CD14-positive monocyte (primary cell): Measurements from ENCODE around the gene ADSL. TPM values are rescaled to one million over a fixed set of nuclear protein-coding genes. Genes with fewer than 3 reads are reported as not detected.

Experiments used
- DNase-seq, 3 donors: peaks; one replicate each; pipeline ENCODE4 v3.0.0-alpha.2; 2011 to 2022
- H2AFZ ChIP-seq: 2 replicates; pipeline ENCODE4 v1.6.0; 2012; ENCODE audit warnings: mild to moderate bottlenecking, low read depth, low read length, inconsistent platforms; ENCODE audit not compliant: insufficient read depth, poor library complexity, severe bottlenecking
- H3K27ac ChIP-seq, 2 donors: 1 replicate in 1 of 2; 2 replicates in 1 of 2; pipeline ENCODE4 v1.5.1; 2012 to 2013; ENCODE audit warnings: low read length in 2 of 2, control low read depth in 1 of 2, inconsistent platforms in 1 of 2, low read depth in 1 of 2, mild to moderate bottlenecking in 1 of 2
- H3K27me3 ChIP-seq, 2 donors: one replicate each; pipeline versions ENCODE4 v1.6.0 to v1.6.1; 2011 to 2013; ENCODE audit warnings: low read length in 2 of 2; ENCODE audit not compliant: control insufficient read depth in 2 of 2, insufficient read depth in 2 of 2
- H3K36me3 ChIP-seq, 2 donors: replicated peaks in 1 of 2; 1 replicate in 1 of 2; 2 replicates in 1 of 2; pipeline versions ENCODE4 v1.5.1 to v1.6.1; 2012 to 2013; ENCODE audit warnings: low read length in 2 of 2, control low read depth in 1 of 2, inconsistent platforms in 1 of 2, mild to moderate bottlenecking in 1 of 2; ENCODE audit not compliant: insufficient read depth in 2 of 2, control insufficient read depth in 1 of 2
- H3K4me1 ChIP-seq, 2 donors: 1 replicate in 1 of 2; 2 replicates in 1 of 2; pipeline versions ENCODE4 v1.5.1 to v1.6.1; 2012 to 2013; ENCODE audit warnings: low read length in 2 of 2, control low read depth in 1 of 2, inconsistent platforms in 1 of 2, mild to moderate bottlenecking in 1 of 2, moderate library complexity in 1 of 2; ENCODE audit not compliant: insufficient read depth in 2 of 2, control insufficient read depth in 1 of 2
- H3K4me2 ChIP-seq: replicated peaks from 2 replicates; pipeline ENCODE3; 2012; ENCODE audit warnings: low read length, moderate library complexity, mild to moderate bottlenecking; ENCODE audit not compliant: poor library complexity, severe bottlenecking; ENCODE audit errors: extremely low read depth
- H3K4me3 ChIP-seq, 3 experiments: fragments of 200-600 bp in 1 of 3; sonication (generic) in 1 of 3; replicated peaks in 1 of 3; 1 replicate in 2 of 3; 2 replicates in 1 of 3; pipeline ENCODE4 v1.5.1; 2011 to 2013; ENCODE audit warnings: low read length in 3 of 3, mild to moderate bottlenecking in 3 of 3, control low read depth in 2 of 3, low read depth in 2 of 3, inconsistent platforms in 1 of 3, moderate library complexity in 1 of 3
- H3K79me2 ChIP-seq: 2 replicates; pipeline ENCODE4 v1.6.0; 2012; ENCODE audit warnings: mild to moderate bottlenecking, control low read depth, inconsistent platforms, low read length, moderate library complexity; ENCODE audit not compliant: insufficient read depth
- H3K9ac ChIP-seq: 2 replicates; pipeline ENCODE4 v1.6.0; 2017; ENCODE audit warnings: low read length, mild to moderate bottlenecking; ENCODE audit not compliant: insufficient read depth, poor library complexity, severe bottlenecking
- H3K9me3 ChIP-seq, 2 donors: replicated peaks in 1 of 2; 1 replicate in 1 of 2; 2 replicates in 1 of 2; pipeline versions ENCODE4 v1.5.1 to v1.6.1; 2012 to 2013; ENCODE audit warnings: low read length in 2 of 2, control low read depth in 1 of 2; ENCODE audit not compliant: control insufficient read depth in 1 of 2, insufficient read depth in 1 of 2
- H4K20me1 ChIP-seq: 2 replicates; pipeline ENCODE4 v1.6.0; 2012; ENCODE audit warnings: mild to moderate bottlenecking, low read length, control low read depth, moderate library complexity; ENCODE audit not compliant: insufficient read depth
- H3K27ac Mint-ChIP-seq, 7 donors: one replicate each; pipeline ENCODE4 v1.8.0; 2020; ENCODE audit warnings: mild to moderate bottlenecking in 7 of 7, mixed read lengths in 7 of 7, moderate library complexity in 6 of 7, inconsistent platforms in 2 of 7
- H3K27me3 Mint-ChIP-seq, 3 donors: one replicate each; pipeline ENCODE4 v1.8.0; 2021 to 2022; ENCODE audit warnings: low read depth in 3 of 3, mild to moderate bottlenecking in 3 of 3, mixed read lengths in 3 of 3, moderate library complexity in 3 of 3, inconsistent platforms in 1 of 3
- H3K36me3 Mint-ChIP-seq, 2 donors: one replicate each; pipeline ENCODE4 v1.8.0; 2020; ENCODE audit warnings: mixed read lengths in 2 of 2, inconsistent platforms in 1 of 2, mild to moderate bottlenecking in 1 of 2
- H3K4me1 Mint-ChIP-seq: one replicate; pipeline ENCODE4 v1.8.0; 2020; ENCODE audit warnings: mild to moderate bottlenecking, mixed read lengths
- H3K4me3 Mint-ChIP-seq, 2 donors: one replicate each; pipeline ENCODE4 v1.8.0; 2020; ENCODE audit warnings: mild to moderate bottlenecking in 2 of 2, mixed read lengths in 2 of 2, moderate library complexity in 1 of 2
- H3K9me3 Mint-ChIP-seq, 7 donors: one replicate each; pipeline ENCODE4 v1.8.0; 2020 to 2022; ENCODE audit warnings: mixed read lengths in 7 of 7, mild to moderate bottlenecking in 6 of 7, moderate library complexity in 6 of 7, inconsistent platforms in 2 of 7
- CTCF ChIP-seq: fragments of 200-600 bp; IDR thresholded peaks from one replicate; pipeline ENCODE4 v1.8.0; 2022; ENCODE audit warnings: antibody characterized with exemption, mild to moderate bottlenecking
- WGBS: methylation state at CpG from one replicate; pipeline ENCODE4 v1.1.5; 2013; ENCODE audit warnings: missing lambda C conversion rate; ENCODE audit not compliant: insufficient coverage; 5-methylcytosine and 5-hydroxymethylcytosine counted together
- intact Hi-C, 2 donors: fragments of 100-400 bp; cut with micrococcal nuclease; formaldehyde crosslinking; loops; one replicate each; pipeline versions ENCODE4 v1.15.0 to v1.15.1; 2023
- polyA plus RNA-seq, 3 donors: library from polyadenylated mRNA; depleted of rRNA in 1 of 3; unstranded in 2 of 3; stranded (reverse) in 1 of 3; fragments of 300-500 nt in 2 of 3; fragments of >200 nt in 1 of 3; fragmentation: Illumina TruSeq in 2 of 3; gene quantifications; 1 replicate in 2 of 3; 2 replicates in 1 of 3; pipeline ENCODE4 v1.2.3, GENCODE V29; 2012 to 2021

ADSL gene
- polyA plus RNA-seq, 3 donors: 56.7 to 82.3 (median 65.1) TPM

- peaks cover 51% of the 10 kb centered on the region for H4K20me1 ChIP-seq
- peak overlapping the region; percentile 43 to 70 for H3K27ac ChIP-seq
- H3K27me3 ChIP-seq: no peaks in the 10 kb centered on the region
- H3K9me3 ChIP-seq: no peaks in the 10 kb centered on the region
- H3K79me2 ChIP-seq: no peaks in the 10 kb centered on the region
- peak overlapping the region; percentile 18 for H3K4me2 ChIP-seq
- peaks cover 40 to 61% of the 10 kb centered on the region in 2 donors for H3K36me3 Mint-ChIP-seq
- peak overlapping the region; percentile 70 to 89 (median 87) for H3K27ac Mint-ChIP-seq
- DNase-seq: peak; percentile 66 to 71 (median 69)
- H3K4me3 Mint-ChIP-seq: peak overlapping the region; percentile 45 to 46
- H3K9me3 Mint-ChIP-seq: peaks cover 0 to 2% (median 0%) of the 10 kb centered on the region in 7 donors
- H3K27me3 Mint-ChIP-seq: peaks cover 0 to 4% (median 2%) of the 10 kb centered on the region in 3 donors
- peaks cover 9 to 48% of the 10 kb centered on the region in 2 donors for H3K36me3 ChIP-seq
- H3K4me3 ChIP-seq: no peak overlapping the region
- WGBS: 9% methylated on average over 10 of the region's 15 CpGs
- intact Hi-C loops: no loop called here
- no peak overlapping the region for H2AFZ ChIP-seq
- H3K4me1 ChIP-seq: peaks cover 16 to 23% of the 10 kb centered on the region in 2 donors
- peaks cover 43% of the 10 kb centered on the region for H3K4me1 Mint-ChIP-seq
- peak overlapping the region; percentile 19 for H3K9ac ChIP-seq
- TF ChIP-seq CTCF: no peak
Measured at GRCh38 chr22:40400159-40400558, 53.9 kb downstream of the ADSL start.

- H3K9ac ChIP-seq: no peak overlapping the region
- intact Hi-C loops: no loop called here
- 57% methylated on average over 4 of the region's 4 CpGs for WGBS
- Mint-ChIP-seq H3K9me3 (peaks cover 0 to 2% (median 0%) of the 10 kb centered on the region in 7 donors), H3K27ac (peak overlapping the region in 2 of 7 donors; percentile 21 to 70), H3K4me3 (no peak overlapping the region), H3K27me3 (peaks cover 0 to 4% (median 2%) of the 10 kb centered on the region in 3 donors), H3K36me3 (peaks cover 38 to 56% of the 10 kb centered on the region in 2 donors), H3K4me1 (peaks cover 38% of the 10 kb centered on the region)
- no peaks in the 10 kb centered on the region for H3K9me3 ChIP-seq
- no peaks in the 10 kb centered on the region for H3K79me2 ChIP-seq
- no peak overlapping the region for H3K4me3 ChIP-seq
- peaks cover 23 to 52% of the 10 kb centered on the region in 2 donors for H3K36me3 ChIP-seq
- H3K4me1 ChIP-seq: peaks cover 16 to 23% of the 10 kb centered on the region in 2 donors
- peaks cover 64% of the 10 kb centered on the region for H4K20me1 ChIP-seq
- TF ChIP-seq CTCF: no peak
- no peak overlapping the region for H3K27ac ChIP-seq
- no peak overlapping the region for H3K4me2 ChIP-seq
- no peak for DNase-seq
- no peak overlapping the region for H2AFZ ChIP-seq
- H3K27me3 ChIP-seq: no peaks in the 10 kb centered on the region
Measured at GRCh38 chr22:40401532-40401931, 55.2 kb downstream of the ADSL start.
